Epidermal melanocyte (primary cell): ENCODE measurements around the gene RHOT1.
A peak's percentile ranks its signal among the peaks of the same experiment; 100 is the strongest.
"Not testable (repeated sequence)": the region's sequence is repeated elsewhere in the genome, so short reads cannot be mapped to it uniquely, and the experiment has no call there.

Experiments used
- DNase-seq: peaks from one replicate; pipeline ENCODE4 v3.0.0; 2011; ENCODE audit warnings: low spot score; ENCODE audit not compliant: insufficient read length

Gene RHOT1

DNA sequence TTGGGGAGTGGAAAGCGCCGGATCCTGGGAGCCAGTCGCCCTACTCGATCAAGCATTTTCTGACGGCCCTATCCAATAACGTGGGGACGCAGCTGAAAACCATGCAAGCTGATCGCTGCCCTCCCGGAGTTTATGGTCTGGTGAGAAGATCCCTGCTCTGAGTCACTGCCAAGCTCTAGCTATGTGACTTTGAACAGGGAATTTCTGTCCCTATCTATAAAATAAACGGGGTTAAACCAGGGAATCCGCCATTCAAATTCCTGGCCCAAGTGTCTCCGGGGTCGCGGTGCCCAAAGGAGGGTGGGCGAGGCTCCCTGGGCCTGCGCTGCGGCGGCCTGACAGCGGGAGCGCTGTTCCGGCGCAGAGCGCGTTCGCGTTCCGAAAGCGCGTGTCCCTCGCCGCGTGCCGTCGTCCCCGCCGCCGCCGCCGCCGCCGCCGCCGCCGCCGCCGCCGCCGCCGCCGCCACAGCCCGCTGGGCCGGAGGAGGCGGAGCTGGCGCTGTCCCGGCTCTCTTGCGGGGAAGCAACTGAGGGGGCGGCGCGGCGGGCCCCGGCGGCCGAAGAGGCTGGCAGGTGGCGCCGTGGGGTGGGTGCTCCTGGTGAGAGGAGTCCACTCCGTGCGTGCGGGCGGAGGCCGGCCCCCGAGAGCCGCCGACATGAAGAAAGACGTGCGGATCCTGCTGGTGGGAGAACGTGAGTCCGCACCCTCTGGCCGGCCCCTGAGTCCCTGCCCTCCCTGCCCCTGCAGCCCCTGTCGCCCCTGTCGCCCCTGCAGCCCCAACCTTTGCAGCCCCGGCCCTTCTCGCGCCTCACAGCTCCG is at the start of gene RHOT1:
Gene RHOT1 (plus strand): TSS at position 465 of the 819 bp plus-strand sequence. CDS start 191 bp downstream, at position 656.
- no peak for DNase-seq

DNA sequence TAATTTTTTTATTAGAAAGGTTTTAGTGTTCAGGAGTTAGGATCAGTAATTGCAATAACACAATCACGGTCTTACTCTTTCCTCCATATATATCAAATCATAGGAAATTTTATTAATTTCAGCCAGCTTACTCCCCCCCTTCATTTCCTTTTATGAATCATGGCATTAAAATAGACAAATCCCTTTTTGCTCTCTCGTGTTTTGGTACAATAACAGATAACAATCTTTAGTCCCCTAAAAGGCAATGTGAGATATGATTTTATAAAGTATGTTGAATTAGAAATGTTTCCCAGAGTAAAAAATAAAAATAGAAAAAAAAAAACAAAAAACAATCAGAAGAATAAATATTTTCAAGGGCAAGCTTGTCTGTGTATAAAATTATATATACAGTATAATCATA is 42.6 kb upstream of the RHOT1 start:
- DNase-seq = no peak

DNA sequence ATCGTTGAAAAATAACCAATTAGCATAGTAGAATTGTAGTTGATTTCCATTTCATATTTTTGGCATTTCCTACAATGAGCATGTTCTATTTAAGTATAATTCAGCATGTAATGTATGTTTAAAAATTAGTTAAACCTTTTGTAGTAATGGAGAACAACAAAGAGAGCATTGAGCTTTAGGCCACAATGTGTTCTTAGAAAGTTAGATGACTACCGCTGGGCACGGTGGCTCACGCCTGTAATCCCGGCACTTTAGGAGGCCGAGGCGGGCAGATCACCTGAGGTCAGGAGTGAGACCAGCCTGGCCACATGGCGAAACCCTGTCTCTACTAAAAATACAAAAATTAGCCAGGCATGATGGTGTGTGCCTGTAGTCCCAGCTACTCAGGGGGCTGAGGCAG is 42.0 kb upstream of the RHOT1 start:
- DNase-seq = not testable (repeated sequence)

DNA sequence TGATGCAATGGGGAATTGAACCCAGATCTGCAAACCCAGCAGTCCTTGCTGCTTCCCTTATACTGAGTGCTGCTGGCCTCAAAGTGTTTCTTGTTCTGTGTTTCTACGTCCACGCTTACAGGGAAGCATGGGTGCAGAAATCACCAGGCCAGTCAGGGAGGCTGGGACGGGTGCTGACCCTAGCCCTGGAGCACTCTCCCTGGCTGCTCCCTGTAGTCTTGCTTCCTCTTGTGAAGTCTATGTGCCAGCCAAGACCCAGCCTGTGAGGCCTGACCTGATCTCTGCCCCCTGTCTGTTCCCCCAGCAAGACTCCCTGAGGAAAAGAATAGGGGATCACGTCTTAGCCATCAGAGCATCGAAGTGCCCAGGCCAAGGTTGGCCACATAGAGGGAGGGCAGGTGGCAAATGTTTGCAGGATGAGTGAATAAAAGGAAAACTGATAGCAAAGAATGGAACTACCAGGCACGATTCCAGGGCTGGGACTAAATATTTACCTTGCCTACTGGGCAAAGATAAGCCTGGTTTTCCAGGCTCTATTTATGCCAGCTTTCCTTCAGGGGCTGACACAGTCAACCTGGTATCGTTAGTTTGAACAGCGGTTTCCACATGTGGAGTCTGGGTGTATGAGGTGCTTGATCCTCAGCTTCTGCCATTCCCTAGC is 41.2 kb upstream of the RHOT1 start:
- no peak for DNase-seq

DNA sequence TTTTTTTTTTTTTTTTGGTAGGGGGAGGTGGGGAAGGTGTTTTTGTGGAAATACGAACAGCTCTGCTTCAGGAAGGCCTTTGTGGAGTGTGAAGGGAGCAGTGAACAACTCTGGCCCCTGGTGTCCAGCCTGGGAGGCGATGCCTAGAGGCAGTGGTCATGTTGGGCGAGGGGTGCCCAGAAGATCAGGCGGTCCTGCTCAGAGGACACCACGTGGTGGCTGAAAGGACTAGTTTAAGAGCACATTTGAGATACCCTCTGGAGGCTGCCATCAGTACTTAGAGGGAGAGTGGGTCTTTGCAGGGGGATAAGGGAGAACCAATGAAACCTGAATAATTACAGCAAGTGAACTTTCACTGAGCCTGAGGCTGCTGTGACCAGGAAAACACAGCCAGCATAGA is 40.1 kb upstream of the RHOT1 start:
- DNase-seq = no peak

DNA sequence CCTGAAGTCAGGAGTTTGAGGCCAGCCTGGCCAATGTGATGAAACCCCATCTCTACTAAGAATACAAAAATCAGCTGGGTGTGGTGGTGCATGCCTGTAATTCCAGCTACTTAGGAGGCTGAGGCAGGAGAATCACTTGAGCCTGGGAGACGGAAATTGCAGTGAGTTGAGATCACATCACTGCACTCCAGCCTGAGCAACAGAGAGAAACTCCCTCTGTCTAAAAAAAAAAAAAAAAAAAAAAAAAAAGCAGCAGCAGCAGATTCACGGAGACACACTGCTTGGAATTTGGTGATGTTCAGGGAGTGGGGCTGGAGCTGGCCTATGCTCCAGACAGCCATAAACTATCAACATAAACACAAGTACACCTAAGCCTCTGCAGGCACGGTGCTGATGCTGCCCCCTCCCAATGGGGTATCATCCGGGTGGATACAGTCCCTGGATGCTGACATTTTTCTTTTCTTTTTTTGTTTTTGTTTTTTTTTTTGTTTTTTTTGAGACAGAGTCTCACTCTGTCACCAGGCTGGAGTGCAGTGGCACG is 39.6 kb upstream of the RHOT1 start:
- DNase-seq = no peak

DNA sequence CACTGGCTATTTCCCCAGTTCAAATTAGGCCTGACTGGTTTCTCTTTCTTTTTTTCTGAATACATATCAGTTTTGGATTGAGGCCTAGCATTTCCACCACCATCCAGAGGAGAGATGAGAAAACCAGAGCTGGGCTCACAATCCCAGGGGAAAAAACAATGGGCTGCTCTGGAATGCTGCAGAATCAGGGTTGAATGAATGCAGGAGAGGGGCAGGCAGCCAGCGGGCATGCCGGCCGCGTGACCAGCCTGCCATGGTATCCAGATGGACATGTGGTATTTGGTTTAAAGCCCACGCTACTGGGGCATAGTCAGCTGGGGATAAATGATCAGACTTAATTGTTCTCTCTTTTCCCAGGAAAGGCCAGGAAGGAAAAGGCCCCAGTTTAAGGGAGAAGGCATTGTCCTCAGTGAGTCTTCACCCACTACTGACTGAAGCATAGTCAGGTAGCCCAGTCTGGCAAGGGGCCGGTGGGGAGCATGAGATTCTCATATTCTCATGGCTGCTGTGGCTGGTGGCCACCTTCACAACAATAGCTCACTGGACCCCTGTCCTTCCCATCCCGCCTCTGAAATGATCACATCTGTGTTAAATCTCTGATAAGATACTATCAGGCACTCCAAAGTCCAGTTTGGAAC is 38.7 kb upstream of the RHOT1 start:
- DNase-seq = peak; percentile 23

DNA sequence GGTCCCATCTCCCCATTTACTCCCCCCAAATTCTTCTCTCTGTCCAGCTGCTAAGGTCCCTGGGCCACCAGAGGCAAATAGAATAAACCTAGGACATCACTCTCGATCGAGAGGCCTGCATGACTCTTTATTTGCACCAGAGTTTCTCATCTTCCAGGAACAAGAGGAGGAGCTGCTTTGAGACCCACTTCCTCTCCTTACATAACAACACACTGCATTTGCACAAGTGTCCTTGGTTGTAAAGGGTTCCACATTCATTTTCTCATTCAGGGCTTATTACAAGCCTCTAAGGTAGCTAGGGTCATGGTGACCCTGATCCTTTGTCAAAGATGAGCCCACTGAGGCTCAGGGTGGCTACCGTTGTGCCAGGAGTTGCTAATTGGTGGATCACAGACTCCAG is 38.1 kb upstream of the RHOT1 start:
- no peak for DNase-seq

DNA sequence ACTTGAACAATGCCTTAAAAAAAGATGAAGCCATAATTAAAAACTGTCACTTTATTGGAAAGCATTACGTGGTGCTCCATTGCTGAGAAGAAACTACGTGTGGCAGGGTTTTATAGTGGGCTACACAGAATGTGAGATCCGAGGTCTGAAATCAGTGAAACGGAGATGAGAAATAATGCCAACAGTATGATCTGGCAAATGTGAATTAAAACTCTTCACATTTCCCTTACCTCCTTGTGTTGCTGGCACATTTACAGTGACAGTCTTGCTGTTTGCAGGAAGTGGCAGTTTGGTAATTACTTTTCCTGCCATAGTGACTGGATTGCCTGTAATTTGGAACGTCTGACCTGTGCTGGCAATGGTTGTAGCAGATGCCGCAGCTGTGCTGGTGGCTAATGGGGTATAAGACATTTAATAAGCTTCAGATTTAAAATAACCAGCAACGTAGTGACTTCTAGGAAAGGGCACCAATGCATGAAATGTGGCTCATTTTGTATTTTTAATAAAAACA is 35.8 kb upstream of the RHOT1 start:
- not testable (repeated sequence) for DNase-seq

- DNase-seq = not testable (repeated sequence)
Observed at GRCh38 chr17:32107194-32107593, 35.1 kb upstream of the RHOT1 start.

DNA sequence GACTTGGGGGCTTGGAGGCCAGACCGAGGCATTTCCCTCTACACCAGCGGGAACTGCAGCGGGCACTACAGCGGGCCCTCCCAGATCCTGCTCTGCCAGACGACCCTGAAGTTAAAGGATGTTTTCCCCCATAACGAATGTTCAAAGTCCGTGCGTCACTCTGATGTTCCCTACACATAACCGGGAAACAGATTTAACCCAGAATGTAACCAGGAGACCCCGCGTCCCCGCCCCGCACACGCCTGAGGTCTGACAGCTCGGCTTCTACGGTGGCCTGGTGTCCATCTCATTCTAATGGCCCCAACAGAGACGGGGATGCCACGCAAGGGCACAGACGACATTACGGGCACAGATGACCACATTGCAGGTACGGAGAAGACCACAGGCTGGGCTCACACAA is 31.7 kb upstream of the RHOT1 start:
- DNase-seq = no peak

DNA sequence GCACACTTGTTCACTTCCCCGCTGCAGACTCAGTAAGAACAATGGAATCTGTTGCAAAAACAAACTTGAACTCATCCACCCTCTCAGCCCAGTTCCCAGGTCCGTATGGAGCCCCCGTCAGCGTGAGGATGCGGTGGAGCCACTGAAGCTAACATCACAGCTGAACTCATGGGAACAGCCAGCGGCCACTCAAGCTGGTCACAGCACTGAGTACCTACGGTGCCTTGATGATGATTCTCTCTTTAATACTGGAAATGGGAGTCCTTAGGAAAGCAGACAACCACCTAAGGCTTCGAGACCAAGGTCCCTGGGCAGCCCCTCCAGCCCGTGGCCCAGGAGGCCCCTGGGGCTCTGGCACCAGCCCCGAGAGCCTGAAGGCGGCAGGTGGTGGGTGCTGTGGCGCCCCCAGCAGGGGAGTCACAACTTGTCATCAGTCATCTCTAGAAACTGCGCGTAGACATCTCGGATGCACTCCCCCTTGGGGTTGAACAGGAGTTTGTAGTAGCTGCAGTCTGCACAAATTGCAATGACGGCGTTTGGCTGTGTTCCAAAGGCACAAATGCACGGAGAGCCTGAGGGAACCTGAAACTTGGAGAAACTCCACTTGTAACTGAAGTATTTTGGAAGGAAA is 31.0 kb upstream of the RHOT1 start:
- DNase-seq = peak; percentile 27

DNA sequence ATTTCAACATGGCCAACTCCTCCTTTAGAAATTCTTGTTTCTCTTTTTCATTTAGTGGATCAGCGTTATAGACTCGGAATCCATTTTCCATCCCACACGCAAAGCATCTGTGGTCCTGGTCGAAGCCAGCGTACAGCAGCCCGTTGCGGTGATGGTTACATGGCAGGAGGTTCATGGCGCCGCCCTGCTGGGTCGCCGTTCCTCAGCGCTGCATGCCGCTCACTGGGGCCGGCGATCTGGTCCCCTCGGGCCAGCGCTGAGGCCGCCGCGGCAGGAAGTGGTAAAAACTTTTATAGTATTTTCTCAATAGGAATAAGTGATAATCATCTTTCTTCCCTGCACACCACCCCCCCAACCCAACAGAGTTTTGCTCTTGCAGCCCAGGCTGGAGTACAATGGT is 29.9 kb upstream of the RHOT1 start:
- DNase-seq = no peak

- DNase-seq = no peak
Observed at GRCh38 chr17:32114536-32114935, 27.8 kb upstream of the RHOT1 start.

- DNase-seq = not testable (repeated sequence)
Observed at GRCh38 chr17:32115546-32115945, 26.8 kb upstream of the RHOT1 start.

GRCh38 chr17:32116937-32117336 is 25.4 kb upstream of the RHOT1 start:
- DNase-seq = no peak

DNA sequence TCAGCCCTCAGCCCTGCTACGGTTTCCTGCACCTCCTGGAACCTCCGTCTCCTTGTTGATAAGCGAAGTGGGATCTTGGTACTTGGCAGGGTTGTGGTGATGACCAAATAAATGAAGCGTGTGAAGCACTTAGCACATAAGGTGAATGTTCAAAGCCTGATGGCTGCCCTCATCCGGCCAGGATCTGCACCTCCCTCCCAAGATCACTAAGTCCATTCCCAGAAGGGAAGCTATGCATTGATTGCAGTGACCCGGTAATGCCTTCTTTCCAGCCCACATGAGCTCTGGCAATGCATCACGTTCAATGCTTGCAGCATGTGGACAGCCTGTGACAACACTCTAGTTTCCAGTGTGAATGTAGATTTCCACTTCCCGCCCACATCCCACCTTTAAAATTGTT is 24.9 kb upstream of the RHOT1 start:
- DNase-seq = no peak

DNA sequence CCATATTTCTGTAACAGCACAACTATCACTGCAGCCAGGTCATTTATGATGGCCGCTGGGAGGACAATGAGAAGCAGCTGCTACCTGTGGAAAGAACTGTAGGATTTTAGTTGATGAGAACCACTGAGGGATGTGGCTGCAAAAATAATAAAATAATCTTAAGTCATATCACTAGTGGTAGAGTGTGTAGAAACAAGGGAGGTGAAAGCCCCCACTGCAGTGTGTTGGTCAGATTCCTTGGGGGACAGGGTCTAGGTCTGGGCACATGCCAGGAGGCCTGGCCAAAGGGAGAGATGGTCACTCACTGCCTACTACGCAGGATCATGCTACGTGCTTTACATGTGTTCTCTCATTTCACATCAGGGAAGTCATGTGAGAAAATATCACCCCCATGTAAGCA is 24.2 kb upstream of the RHOT1 start:
- not testable (repeated sequence) for DNase-seq

GRCh38 chr17:32118835-32119234 is 23.5 kb upstream of the RHOT1 start:
- DNase-seq = no peak

DNA sequence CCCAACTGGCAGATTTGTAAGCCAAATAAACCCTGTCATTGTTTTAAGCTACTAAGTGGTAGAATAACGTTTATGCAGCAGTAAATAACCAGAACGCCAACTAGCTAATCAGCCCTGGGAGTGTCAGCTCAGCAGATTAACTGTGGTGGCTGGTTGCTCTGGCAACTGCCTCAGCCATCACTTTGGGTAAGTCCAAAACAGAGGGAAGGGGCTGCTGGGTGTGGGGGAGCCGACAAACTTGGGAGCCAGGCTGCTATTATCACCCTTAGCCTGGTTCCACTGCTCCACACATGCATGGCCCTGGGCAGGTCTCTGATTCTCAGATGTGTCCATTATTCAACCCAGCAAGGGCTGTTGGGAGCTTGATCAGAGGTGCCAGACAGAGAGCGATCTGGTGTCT is 22.2 kb upstream of the RHOT1 start:
- DNase-seq = no peak

DNA sequence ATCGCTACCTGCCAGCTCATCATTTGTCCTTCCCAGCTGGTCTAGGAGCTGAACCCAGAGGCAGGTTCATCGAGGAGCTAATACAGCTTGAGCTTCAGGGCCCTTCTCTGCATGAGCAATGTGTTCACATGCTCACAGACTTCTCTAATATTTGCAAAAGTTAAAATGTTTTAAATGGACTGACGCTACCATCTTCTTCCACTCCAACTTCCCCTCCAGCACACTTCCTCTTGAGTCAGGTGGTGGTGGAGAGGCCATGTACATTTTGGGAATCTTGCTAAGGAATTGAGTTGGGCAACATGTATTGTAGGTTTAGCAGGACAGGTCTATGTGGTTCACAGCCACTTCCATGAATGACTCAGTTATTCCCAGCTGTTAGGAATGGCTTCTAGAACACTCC is 21.6 kb upstream of the RHOT1 start:
- DNase-seq = no peak
